NCI-H2107 treated with DMSO at 0.1 percent for 48 hours (cell line): Measurements from ENCODE around the gene SLC25A48.

ENCODE experiments used
- DNase-seq: peaks from one replicate; lab custom pipeline; 2025; ENCODE audit not compliant: unreplicated experiment; lab: John Stamatoyannopoulos, UW

The SLC25A48 gene

DNA sequence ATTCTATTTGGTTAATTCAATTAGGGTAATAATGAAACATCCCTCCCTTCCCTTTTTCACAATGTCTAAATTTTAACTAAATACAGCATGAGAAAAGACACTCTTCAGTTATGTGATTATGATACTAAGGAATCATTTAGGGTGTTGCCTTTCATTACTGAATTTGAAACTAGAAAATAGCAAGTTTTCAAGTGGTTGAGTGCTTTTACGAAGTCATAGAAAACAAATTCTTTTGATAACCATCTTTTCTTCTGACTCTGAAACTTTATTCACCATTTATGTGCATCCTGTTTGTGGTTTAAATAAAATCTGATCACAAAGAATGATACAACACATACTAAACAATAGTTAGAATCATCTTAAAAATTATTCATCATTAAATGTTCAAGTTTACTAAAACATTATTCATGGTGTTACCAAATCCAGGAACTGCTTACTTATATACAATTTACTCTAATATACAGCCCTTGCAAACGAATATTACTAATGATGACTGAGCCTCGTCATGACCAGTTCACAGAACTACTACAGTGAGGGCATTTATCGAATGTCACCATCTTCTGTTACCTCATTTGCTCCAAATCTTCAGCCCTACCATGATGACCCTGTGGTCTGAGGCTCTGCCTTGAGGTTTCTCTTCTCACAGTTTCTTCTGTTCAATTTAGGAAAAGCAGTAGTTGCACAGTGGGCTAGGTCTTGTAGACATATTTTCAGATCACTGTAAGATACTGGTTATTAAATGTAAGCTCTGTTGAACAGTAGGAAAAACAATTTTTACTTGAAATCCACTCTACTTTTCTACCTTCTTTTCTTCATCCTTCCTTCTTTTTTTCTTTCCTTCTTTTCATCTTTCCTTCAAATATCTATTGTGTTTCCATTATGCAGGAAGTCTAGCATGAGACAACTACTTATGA, 79.5 kb downstream of the SLC25A48 start:
- DNase-seq = no peak

DNA sequence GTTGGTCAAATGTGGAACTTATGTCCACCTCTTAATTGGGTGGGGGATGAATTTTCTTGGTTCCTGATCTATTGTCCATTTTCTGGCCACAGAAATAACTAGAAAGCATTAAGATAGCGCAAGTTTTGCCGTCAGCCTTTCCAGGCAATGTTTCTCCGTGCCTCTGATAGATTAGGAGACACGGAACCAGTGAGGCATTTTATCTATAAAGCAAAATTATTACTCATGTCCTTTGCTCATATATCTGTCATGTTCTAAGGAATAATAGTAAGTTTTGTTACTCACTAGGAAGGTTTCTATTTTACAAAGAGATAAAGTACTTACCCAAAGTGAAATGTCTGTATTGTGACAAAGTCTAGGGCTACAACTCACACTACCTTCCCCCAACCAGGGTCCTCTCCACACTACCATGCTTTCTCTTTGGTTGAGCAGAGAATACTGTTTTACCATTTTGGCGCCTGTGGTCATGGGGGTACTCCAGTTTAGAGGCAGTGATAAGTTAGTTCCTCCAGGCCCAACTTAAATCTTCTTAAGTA, 81.1 kb downstream of the SLC25A48 start:
- no peak for DNase-seq

DNA sequence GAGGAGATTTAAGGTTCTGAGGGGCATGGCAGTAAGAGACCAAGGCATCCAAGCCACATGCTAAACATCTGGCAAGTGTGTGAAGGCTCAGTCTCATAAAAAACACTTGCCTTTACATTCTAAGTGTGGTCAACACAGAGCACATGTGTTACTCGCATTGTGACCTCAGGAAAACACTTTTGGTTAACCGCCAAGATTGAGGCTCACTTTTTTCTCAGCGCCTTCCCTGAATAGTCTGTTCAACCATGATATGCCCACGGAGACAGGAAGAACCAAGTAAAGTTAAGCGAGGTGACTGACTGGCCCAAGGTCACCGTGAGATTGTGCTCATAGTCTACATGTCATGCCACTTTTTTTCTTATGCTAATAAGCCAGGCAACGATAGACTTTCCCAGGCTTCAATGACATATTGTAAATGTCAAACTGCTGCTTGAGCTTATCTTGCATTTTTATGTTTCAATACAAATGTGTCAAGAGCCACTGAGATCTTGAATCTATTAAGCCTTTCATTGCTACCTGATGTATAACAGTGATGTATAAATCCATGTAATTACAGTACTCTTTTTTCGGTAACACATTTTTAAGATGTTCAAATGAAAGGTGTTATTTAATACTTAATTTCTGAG, 82.3 kb downstream of the SLC25A48 start:
- no peak for DNase-seq

DNA sequence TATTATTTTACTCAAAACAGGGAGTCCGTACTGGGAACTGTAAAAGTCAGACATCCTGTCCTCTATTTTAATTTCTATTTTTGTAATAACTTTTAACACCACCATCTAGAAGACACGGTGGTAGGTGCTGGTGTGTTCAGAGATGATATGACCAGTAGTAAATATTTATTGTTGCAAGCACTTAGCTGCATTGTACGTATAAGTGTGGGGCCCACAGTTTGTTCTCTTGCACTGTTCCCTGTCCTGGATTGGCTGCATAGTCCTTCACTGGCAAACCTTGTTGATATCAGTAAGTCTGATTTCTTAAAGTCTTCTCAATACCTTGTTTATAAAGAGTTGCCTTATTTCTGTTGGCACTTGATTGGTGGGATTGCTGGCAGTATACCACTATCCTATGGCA, 85.7 kb downstream of the SLC25A48 start:
- DNase-seq = no peak

DNA sequence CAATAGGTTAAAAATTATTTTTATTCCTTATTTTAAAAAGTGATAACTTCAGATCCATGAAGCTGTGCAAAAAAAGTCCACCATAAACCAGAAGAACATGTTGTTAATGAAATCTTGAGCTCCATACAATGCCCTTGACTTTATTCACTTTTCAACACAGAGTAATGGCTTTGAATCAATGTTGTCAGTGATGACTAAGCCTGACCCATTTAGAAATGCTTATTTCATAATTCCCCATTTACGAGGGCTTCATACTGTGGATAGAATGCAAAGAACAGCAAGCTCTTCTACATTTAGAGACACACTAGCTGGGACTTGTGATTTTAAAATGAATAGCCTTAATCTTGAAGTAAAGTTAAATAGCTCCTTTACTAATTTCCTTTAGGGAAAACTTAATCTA, 86.9 kb downstream of the SLC25A48 start:
- no peak for DNase-seq

DNA sequence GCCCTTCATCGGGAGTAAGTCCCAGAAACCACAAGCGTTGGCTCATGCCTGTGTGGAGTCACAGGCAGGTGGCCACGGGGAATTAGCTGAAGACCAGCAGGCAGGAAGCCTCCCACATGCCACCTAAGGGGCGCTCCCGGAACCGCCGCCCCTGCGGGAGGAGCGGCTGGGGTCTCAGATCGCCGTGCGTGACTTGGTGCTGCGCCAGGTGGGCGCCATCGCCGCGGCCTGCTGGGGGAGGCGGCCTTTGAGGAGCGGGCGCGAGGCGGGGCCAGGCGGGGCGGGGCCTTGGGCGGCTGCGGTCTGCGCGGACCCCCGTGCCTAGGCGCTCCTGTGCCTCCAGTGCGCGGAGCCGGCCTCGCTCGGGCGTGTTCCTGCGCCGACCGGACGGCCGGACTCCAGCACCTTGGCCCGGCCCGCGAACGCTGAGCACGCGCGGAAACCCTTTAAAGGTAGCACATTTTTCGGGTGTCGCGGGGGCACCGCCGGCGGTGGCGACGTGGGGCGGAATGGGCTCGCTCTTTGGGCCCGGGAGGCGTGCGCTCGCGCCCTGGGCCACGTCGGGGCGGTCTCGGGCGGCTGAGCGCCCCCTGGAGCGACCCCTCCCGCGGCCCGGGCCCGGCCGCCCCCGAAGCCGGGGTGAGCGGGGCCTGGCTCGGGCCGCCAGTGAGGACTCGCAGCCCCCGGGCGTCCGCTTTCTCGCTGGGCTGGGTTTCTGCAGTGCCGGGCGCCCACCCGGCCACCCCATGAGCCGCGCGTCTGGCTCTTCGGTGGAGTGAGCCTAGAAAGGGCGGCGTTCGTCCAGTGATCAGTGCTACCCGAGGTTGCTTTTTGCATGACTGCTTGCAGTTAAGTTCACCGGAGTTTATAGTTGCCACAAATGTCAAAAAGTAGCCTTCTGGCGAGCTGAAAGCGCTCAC, 95.8 kb downstream of the SLC25A48 start:
- DNase-seq = no peak

DNA sequence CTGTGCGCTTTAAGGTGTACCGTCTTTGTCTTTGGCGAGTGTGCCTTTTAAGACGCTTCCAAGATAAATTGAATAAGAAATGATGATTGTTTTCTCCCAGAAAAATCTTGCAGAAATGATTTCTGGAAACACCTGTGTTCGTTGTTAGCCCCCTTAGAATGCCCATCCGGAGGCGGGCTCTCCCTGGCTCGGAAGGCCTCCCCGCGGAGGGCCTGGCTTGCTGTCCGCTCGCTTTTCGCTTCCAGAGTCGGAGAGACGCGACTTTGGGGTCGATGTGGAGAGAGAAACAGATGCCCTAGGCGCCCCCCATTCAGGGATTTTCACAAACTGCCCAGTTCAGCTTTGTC, 96.5 kb downstream of the SLC25A48 start:
- no peak for DNase-seq

DNA sequence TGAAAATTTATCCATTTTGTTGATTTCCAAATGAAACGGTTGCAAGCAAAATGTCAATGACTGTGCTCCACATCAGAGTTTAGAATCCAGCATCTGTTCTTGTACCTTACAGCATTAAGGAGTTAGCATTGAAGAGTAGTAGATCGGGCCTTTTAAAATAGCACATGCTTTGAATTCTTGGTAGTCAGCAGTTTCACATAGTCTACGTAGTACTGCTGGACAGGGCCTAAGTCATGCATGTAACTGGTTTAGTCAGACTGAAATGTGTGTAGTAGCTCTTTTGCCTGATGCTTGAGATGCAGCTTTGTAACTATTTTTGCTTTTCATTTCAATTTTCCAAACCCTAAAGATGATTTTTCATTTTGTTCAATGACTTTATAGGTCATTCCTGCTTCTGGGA, 100.5 kb downstream of the SLC25A48 start:
- no peak for DNase-seq

DNA sequence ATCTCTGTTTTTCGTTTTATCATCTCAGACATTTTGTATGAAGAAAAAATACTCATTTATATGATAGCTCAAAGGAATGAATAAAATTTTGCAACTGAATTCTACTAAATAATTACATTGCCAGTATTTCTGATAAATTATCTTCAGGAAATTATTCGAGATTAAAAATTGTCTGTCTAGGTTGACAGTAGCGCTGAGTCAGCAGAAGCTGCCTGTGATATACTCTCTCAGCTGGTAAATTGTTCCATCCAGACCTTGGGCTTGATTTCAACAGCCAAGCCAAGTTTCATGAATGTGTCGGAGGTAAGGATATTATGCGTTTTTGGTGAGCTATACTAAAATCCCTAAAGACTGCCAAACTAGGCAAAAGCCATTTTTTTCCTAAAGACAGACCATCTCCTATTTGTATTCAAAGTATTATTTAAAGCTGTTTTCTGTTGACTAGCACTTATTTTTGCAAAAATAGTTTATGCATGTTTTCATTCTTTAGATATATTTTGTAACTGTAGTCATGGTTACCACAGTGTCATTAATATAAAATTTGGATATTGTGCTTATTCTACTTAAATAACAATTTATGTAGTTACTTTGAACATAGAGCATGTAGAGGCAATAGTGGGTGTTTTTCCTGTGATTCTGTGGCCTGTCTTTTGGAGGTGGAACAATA, 102.9 kb downstream of the SLC25A48 start:
- no peak for DNase-seq
